ENCODE data around the gene P3H4. TPM values are rescaled to one million over a fixed set of nuclear protein-coding genes. Genes with fewer than 3 reads are reported as not detected.

The P3H4 gene
- total RNA-seq, 2 experiments from 2014 or later, result 2.2 TPM; not detected in 1

- H3K36me3 ChIP-seq (ENCODE audit: insufficient read depth, low read length), result no peaks in the 10 kb centered on the region
- H3K79me2 ChIP-seq (ENCODE audit: insufficient read depth, low read depth, low read length), result no peaks in the 10 kb centered on the region
- POLR2A ChIA-PET, result interaction anchor here (0.6 to 1.4 kb wide), 2 partner anchors 55 to 98 kb away, joined by 3 to 4 read pairs; partner anchors contain the start of gene EIF1
- BruUV-seq (replicated peaks), result no TSS peak
- intact Hi-C loops (cut with micrococcal nuclease; ENCODE audit: unreplicated experiment), result no loop called here
- H3K9me2 ChIP-seq (ENCODE audit: insufficient read depth, low read length), result no peaks in the 10 kb centered on the region
- H3K4me3 ChIP-seq (ENCODE audit: low read depth, low read length, poor library complexity, severe bottlenecking), result peak within 1 kb of the TSS; percentile 60
- DNase-seq (ENCODE audit: low spot score), result peak; percentile 99
- H3K27ac ChIP-seq (ENCODE audit: low read depth, low read length, poor library complexity, severe bottlenecking), result peak within 1 kb of the TSS; percentile 36
- peaks cover 24% of the 10 kb centered on the region for H3K4me1 ChIP-seq (ENCODE audit: insufficient read depth, low read length, poor library complexity, severe bottlenecking)
- TF ChIP-seq CTCF (conservative IDR thresholded peaks at IDR 0.05; ENCODE audit: low read length) (peak; percentile 80), EZH2phosphoT487 (IDR thresholded peaks at IDR 0.05; ENCODE audit: borderline replicate concordance, low read depth, low read length) (no peak)
- CTCF ChIA-PET (ENCODE audit: unreplicated experiment), result interaction anchor here (0.5 to 1.5 kb wide), 3 partner anchors 8 to 296 kb away, joined by 3 to 7 read pairs (median 3); no protein-coding TSS in a partner anchor
- H4K20me1 ChIP-seq (ENCODE audit: insufficient read depth, low read length), result no peaks in the 10 kb centered on the region
- H3K9me3 ChIP-seq (ENCODE audit: low read length), result no peaks in the 10 kb centered on the region
- peak within 1 kb of the TSS; percentile 48; the same call in 1 of the 2 replicates for H2AFZ ChIP-seq (ENCODE audit: low read length)
- peak within 1 kb of the TSS; percentile 72 for H3K4me2 ChIP-seq (ENCODE audit: low read length)
Measured at GRCh38 chr17:41786227-41787020, 25.3 kb downstream of the P3H4 start, which contains the start of gene JUP. Gene JUP (minus strand): TSS chr17:41786711. CDS start chr17:41771854, 14,857 bp downstream.

GRCh38 chr17:41785859-41786226 is 25.9 kb downstream of the P3H4 start:
- H3K79me2 ChIP-seq (ENCODE audit: insufficient read depth, low read depth, low read length), result no peaks in the 10 kb centered on the region
- peaks cover 24% of the 10 kb centered on the region for H3K4me1 ChIP-seq (ENCODE audit: insufficient read depth, low read length, poor library complexity, severe bottlenecking)
- peak overlapping the region; percentile 72 for H3K4me2 ChIP-seq (ENCODE audit: low read length)
- no TSS peak for BruUV-seq (replicated peaks)
- H3K36me3 ChIP-seq (ENCODE audit: insufficient read depth, low read length), result no peaks in the 10 kb centered on the region
- ChIA-PET CTCF (ENCODE audit: unreplicated experiment) (interaction anchor here (1.5 kb wide), 1 partner anchor 8 kb away, joined by 7 read pairs; no protein-coding TSS in a partner anchor), POLR2A (interaction anchor here (1.4 kb wide), 1 partner anchor 97 kb away, joined by 4 read pairs; the partner anchor contains the start of gene EIF1)
- intact Hi-C loops (cut with micrococcal nuclease; ENCODE audit: unreplicated experiment), result no loop called here
- H3K9me3 ChIP-seq (ENCODE audit: low read length), result no peaks in the 10 kb centered on the region
- no peak for TF ChIP-seq EZH2phosphoT487 (IDR thresholded peaks at IDR 0.05; ENCODE audit: borderline replicate concordance, low read depth, low read length)
- TF ChIP-seq CTCF (conservative IDR thresholded peaks at IDR 0.05; ENCODE audit: low read length), result no peak
- H3K27ac ChIP-seq (ENCODE audit: low read depth, low read length, poor library complexity, severe bottlenecking), result peak overlapping the region; percentile 36
- no peaks in the 10 kb centered on the region for H4K20me1 ChIP-seq (ENCODE audit: insufficient read depth, low read length)
- DNase-seq (ENCODE audit: low spot score), result no peak
- peak overlapping the region; percentile 48; the same call in 1 of the 2 replicates for H2AFZ ChIP-seq (ENCODE audit: low read length)
- peak overlapping the region; percentile 60 for H3K4me3 ChIP-seq (ENCODE audit: low read depth, low read length, poor library complexity, severe bottlenecking)
- H3K9me2 ChIP-seq (ENCODE audit: insufficient read depth, low read length), result no peaks in the 10 kb centered on the region

Data from OCI-LY7 (cell line).